Peyer's patch (tissue), 4 donors: Measurements from ENCODE around the gene IMPG2. TPM values are rescaled to one million over a fixed set of nuclear protein-coding genes. Genes with fewer than 3 reads are reported as not detected.

Source experiments
- DNase-seq, 3 donors: peaks; one replicate each; pipeline ENCODE4 v3.0.0-alpha.2; 2017 to 2019
- H3K27ac ChIP-seq, 4 donors: fragments of 200-600 bp; sonication (generic); one replicate each; pipeline ENCODE4 v1.5.1; 2016 to 2019
- H3K27me3 ChIP-seq, 2 donors: fragments of 200-600 bp; sonication (generic); one replicate each; pipeline ENCODE4 v1.5.1; 2019
- H3K36me3 ChIP-seq, 3 donors: fragments of 200-600 bp; sonication (generic); one replicate each; pipeline ENCODE4 v1.5.1; 2016 to 2019
- H3K4me1 ChIP-seq, 4 donors: fragments of 200-600 bp; sonication (generic); one replicate each; pipeline ENCODE4 v1.5.1; 2016 to 2019
- H3K4me3 ChIP-seq, 4 donors: fragments of 200-600 bp; sonication (generic); 1 replicate in 3 of 4; 2 replicates in 1 of 4; pipeline ENCODE4 v1.5.1; 2016 to 2019; ENCODE audit warnings: mild to moderate bottlenecking in 1 of 4
- H3K9me3 ChIP-seq, 4 donors: fragments of 200-600 bp; sonication (generic); one replicate each; pipeline ENCODE4 v1.5.1; 2016 to 2019; ENCODE audit warnings: mild to moderate bottlenecking in 1 of 4
- CTCF ChIP-seq, 6 experiments: fragments of 450-650 bp in 4 of 6; fragments of 200-600 bp in 2 of 6; sonication (generic) in 1 of 6; IDR thresholded peaks; one replicate each; pipeline ENCODE4 v1.5.1; 2017 to 2019; ENCODE audit warnings: antibody characterized with exemption in 6 of 6, mild to moderate bottlenecking in 3 of 6, moderate library complexity in 1 of 6
- POLR2A ChIP-seq, 2 donors: fragments of 450-650 bp; IDR thresholded peaks; one replicate each; pipeline ENCODE4 v1.5.1; 2017; ENCODE audit warnings: antibody characterized with exemption in 2 of 2, mild to moderate bottlenecking in 2 of 2, moderate library complexity in 2 of 2
- total RNA-seq, 4 donors: library from RNA; depleted of rRNA; stranded (reverse); fragments of >200 nt; gene quantifications; one replicate each; pipeline ENCODE4 v1.1.0, GENCODE V29; 2016

Gene IMPG2
- total RNA-seq, 4 donors from 2014 or later, result 0.27 to 0.83 (median 0.36) TPM

- TF ChIP-seq CTCF (IDR thresholded peaks at IDR 0.05) (no peak), POLR2A (IDR thresholded peaks at IDR 0.05) (no peak)
- peaks cover 0 to 25% (median 0%) of the 10 kb centered on the region in 3 donors for H3K36me3 ChIP-seq
- H3K27me3 ChIP-seq, result no peaks in the 10 kb centered on the region
- H3K4me3 ChIP-seq, result no peak overlapping the region
- no peaks in the 10 kb centered on the region for H3K9me3 ChIP-seq
- H3K4me1 ChIP-seq, result no peaks in the 10 kb centered on the region
- no peak overlapping the region for H3K27ac ChIP-seq
- no peak for DNase-seq
Measured at GRCh38 chr3:101329016-101329673, 8.8 kb upstream of the IMPG2 start.

GRCh38 chr3:101325393-101326134 is 5.2 kb upstream of the IMPG2 start:
- no peak overlapping the region for H3K4me3 ChIP-seq
- H3K27ac ChIP-seq, result no peak overlapping the region
- TF ChIP-seq POLR2A (IDR thresholded peaks at IDR 0.05) (no peak), CTCF (IDR thresholded peaks at IDR 0.05) (no peak)
- H3K27me3 ChIP-seq, result no peaks in the 10 kb centered on the region
- no peak for DNase-seq
- H3K36me3 ChIP-seq, result peaks cover 0 to 25% (median 0%) of the 10 kb centered on the region in 3 donors
- H3K9me3 ChIP-seq, result no peaks in the 10 kb centered on the region
- H3K4me1 ChIP-seq, result no peaks in the 10 kb centered on the region

GRCh38 chr3:101319531-101319930 is 844 bp downstream of the IMPG2 start:
- Histone ChIP-seq H3K27ac (no peak overlapping the region), H3K36me3 (no peaks in the 10 kb centered on the region), H3K4me3 (peak overlapping the region in 1 of 4 donors; percentile 11), H3K4me1 (no peaks in the 10 kb centered on the region), H3K9me3 (no peaks in the 10 kb centered on the region), H3K27me3 (no peaks in the 10 kb centered on the region)
- TF ChIP-seq POLR2A (IDR thresholded peaks at IDR 0.05) (no peak), CTCF (IDR thresholded peaks at IDR 0.05) (no peak)
- no peak for DNase-seq

- peaks cover 0 to 3% (median 0%) of the 10 kb centered on the region in 4 donors for H3K4me1 ChIP-seq
- H3K27ac ChIP-seq, result no peak overlapping the region
- TF ChIP-seq CTCF (IDR thresholded peaks at IDR 0.05) (no peak), POLR2A (IDR thresholded peaks at IDR 0.05) (no peak)
- peaks cover 0 to 12% (median 5%) of the 10 kb centered on the region in 4 donors for H3K9me3 ChIP-seq
- no peak overlapping the region for H3K4me3 ChIP-seq
- no peaks in the 10 kb centered on the region for H3K27me3 ChIP-seq
- H3K36me3 ChIP-seq, result no peaks in the 10 kb centered on the region
- no peak for DNase-seq
Measured at GRCh38 chr3:101312545-101312944, 7.8 kb downstream of the IMPG2 start.

GRCh38 chr3:101311676-101312075 is 8.7 kb downstream of the IMPG2 start:
- no peaks in the 10 kb centered on the region for H3K36me3 ChIP-seq
- H3K27me3 ChIP-seq, result no peaks in the 10 kb centered on the region
- peaks cover 0 to 13% (median 6%) of the 10 kb centered on the region in 4 donors for H3K9me3 ChIP-seq
- no peak for TF ChIP-seq POLR2A (IDR thresholded peaks at IDR 0.05)
- no peak for TF ChIP-seq CTCF (IDR thresholded peaks at IDR 0.05)
- DNase-seq, result no peak
- H3K4me3 ChIP-seq, result no peak overlapping the region
- no peak overlapping the region for H3K27ac ChIP-seq
- peaks cover 0 to 3% (median 0%) of the 10 kb centered on the region in 4 donors for H3K4me1 ChIP-seq
